K562 (cell line): ENCODE data around the gene SLC1A1. TPM values are rescaled to one million over a fixed set of nuclear protein-coding genes. Genes with fewer than 3 reads are reported as not detected.

Source experiments
- ATAC-seq: fragments of 200-7000 bp; cut with Tn5 transposase; 3 replicates; pipeline ENCODE4 v1.9.1; 2020; ENCODE audit warnings: moderate library complexity
- BruUV-seq: library from RNA; stranded (reverse); fragments of 400-500 nt; replicated peaks from 2 replicates; lab custom pipeline; 2021; lab: Mats Ljungman, UMichigan
- CTCF ChIA-PET: fragments of 300-600 bp; formaldehyde crosslinking; extraction: SDS; loops from one replicate; lab custom pipeline; 2021; ENCODE audit warnings: low intra/inter-chr PET ratio; lab: Yijun Ruan, JAX
- POLR2A ChIA-PET: fragments of 300-600, 350-650 bp; sonication (Branson Sonifier 250); formaldehyde crosslinking; extraction: SDS; loops from one replicate; lab custom pipeline; 2021; ENCODE audit warnings: antibody characterized with exemption, inconsistent platforms; lab: Yijun Ruan, JAX
- DNase-seq, 4 experiments: peaks; one replicate each; pipeline versions ENCODE4 v3.0.0 to v3.0.0-alpha.2; 2011 to 2018; ENCODE audit warnings: low spot score in 3 of 4, mixed read lengths in 3 of 4; ENCODE audit errors: extremely low read depth in 1 of 4
- FAIRE-seq: peaks from 2 replicates; lab custom pipeline; 2011; peaks lifted over from hg19 to GRCh38; lab: Jason Lieb, UNC
- H2AFZ ChIP-seq: 2 replicates; pipeline ENCODE4 v1.6.0; 2011; ENCODE audit warnings: low read depth, low read length, control low read depth, inconsistent platforms
- H3K27ac ChIP-seq: fragments of 200-600 bp; 3 replicates; pipeline ENCODE4 v1.8.0; 2011; ENCODE audit warnings: low read depth, mild to moderate bottlenecking, control low read depth, inconsistent platforms, low read length, moderate library complexity, mixed read lengths; ENCODE audit errors: extremely low read depth
- H3K27me3 ChIP-seq, 2 experiments: fragments of 300-600 bp in 1 of 2; 2 replicates in 1 of 2; 3 replicates in 1 of 2; pipeline versions ENCODE4 v1.6.0 to v1.8.0; 2011; ENCODE audit warnings: inconsistent platforms in 2 of 2, low read length in 2 of 2, mild to moderate bottlenecking in 1 of 2, mixed read lengths in 1 of 2, moderate library complexity in 1 of 2; ENCODE audit not compliant: control insufficient read depth in 2 of 2, insufficient read depth in 2 of 2
- H3K36me3 ChIP-seq: fragments of 300-600 bp; 3 replicates; pipeline ENCODE4 v1.8.0; 2011; ENCODE audit warnings: mild to moderate bottlenecking, low read length, inconsistent platforms; ENCODE audit not compliant: control insufficient read depth, insufficient read depth
- H3K4me1 ChIP-seq, 2 experiments: fragments of 200-600 bp in 1 of 2; replicated peaks in 1 of 2; 2 replicates in 1 of 2; 3 replicates in 1 of 2; pipeline versions ENCODE4 v1.5.1 to v1.8.0; 2011; ENCODE audit warnings: inconsistent platforms in 2 of 2, low read length in 2 of 2, mild to moderate bottlenecking in 1 of 2, mixed read lengths in 1 of 2, moderate library complexity in 1 of 2; ENCODE audit not compliant: control insufficient read depth in 2 of 2, insufficient read depth in 2 of 2
- H3K4me2 ChIP-seq: 2 replicates; pipeline ENCODE4 v1.6.1; 2011; ENCODE audit warnings: low read length, control low read depth, inconsistent platforms, mixed read lengths; ENCODE audit not compliant: insufficient read depth
- H3K4me3 ChIP-seq: fragments of 200-600 bp; sonication (generic), shearing (Covaris generic); 2 replicates; pipeline ENCODE4 v1.5.1; 2016; ENCODE audit warnings: control low read depth, inconsistent platforms
- H3K79me2 ChIP-seq: fragments of 200-600 bp; 3 replicates; pipeline ENCODE4 v1.8.0; 2011; ENCODE audit warnings: low read length, inconsistent platforms; ENCODE audit not compliant: control insufficient read depth, insufficient read depth
- H3K9ac ChIP-seq, 2 experiments: 2 replicates each; pipeline versions ENCODE4 v1.6.0 to v1.6.1; 2011; ENCODE audit warnings: low read depth in 2 of 2, low read length in 2 of 2, control low read depth in 1 of 2, inconsistent platforms in 1 of 2, mild to moderate bottlenecking in 1 of 2, mixed read lengths in 1 of 2; ENCODE audit not compliant: insufficient read depth in 1 of 2
- H3K9me1 ChIP-seq: one replicate; pipeline ENCODE4 v1.6.0; 2011; ENCODE audit warnings: inconsistent platforms, mild to moderate bottlenecking, low read length, moderate library complexity; ENCODE audit not compliant: control insufficient read depth, insufficient read depth
- H3K9me3 ChIP-seq: replicated peaks from 2 replicates; pipeline ENCODE4 v1.5.1; 2011; ENCODE audit warnings: low read depth, low read length, inconsistent platforms; ENCODE audit not compliant: control insufficient read depth, insufficient read depth
- H4K20me1 ChIP-seq: replicated peaks from 2 replicates; pipeline ENCODE4 v1.6.1; 2011; ENCODE audit warnings: low read length, inconsistent platforms, mixed read lengths; ENCODE audit not compliant: control insufficient read depth, insufficient read depth
- EHMT2 ChIP-seq: fragments of 450-650 bp; IDR thresholded peaks from 2 replicates; pipeline ENCODE4 v1.6.1; 2018; ENCODE audit warnings: antibody characterized with exemption
- TEAD2 ChIP-seq: fragments of 450-650 bp; IDR thresholded peaks from 2 replicates; pipeline ENCODE4 v1.6.1; 2016; ENCODE audit warnings: missing genetic modification characterization, control low read depth, missing compliant biosample characterization
- WGBS: fragments of 100-300 bp; shearing (Covaris generic); methylation state at CpG from one replicate; pipeline ENCODE4 v1.1.6; 2016; ENCODE audit warnings: low coverage, mixed read lengths; ENCODE audit not compliant: insufficient coverage; ENCODE audit errors: missing lambda C conversion rate; 5-methylcytosine and 5-hydroxymethylcytosine counted together
- in situ Hi-C: fragments of 300-500 bp; cut with MboI; formaldehyde crosslinking; loops from 4 replicates; pipeline ENCODE4 v1.15.0; 2018; ENCODE audit warnings: inconsistent platforms, mixed read lengths
- intact Hi-C: fragments of 100-400 bp; cut with micrococcal nuclease; formaldehyde crosslinking; loops from 2 replicates; pipeline ENCODE4 v1.14.2; 2022
- polyA plus RNA-seq, 8 experiments: library from polyadenylated mRNA; depleted of rRNA in 4 of 8; stranded (reverse) in 5 of 8; unstranded in 3 of 8; fragments of >200 nt; fragmentation: Nextera tagmentation in 2 of 8; fragmentation: Illumina TruSeq in 1 of 8; extraction: Ambion mirVana in 2 of 8; extraction: Trizol in 1 of 8; gene quantifications; 2 replicates each; pipeline versions ENCODE4 v1.2.1 to v1.2.3, GENCODE V29; 2011 to 2014; ENCODE audit warnings: inconsistent platforms in 1 of 8, missing spikeins in 1 of 8
- total RNA-seq, 7 experiments: library from RNA; depleted of rRNA in 6 of 7; stranded (reverse); fragments of >200 nt in 6 of 7; fragmentation: Illumina TruSeq in 2 of 7; extraction: Trizol in 2 of 7; gene quantifications; 2 replicates each; pipeline versions ENCODE4 v1.2.1 to v1.2.3, GENCODE V29; 2011 to 2021; ENCODE audit warnings: low replicate concordance in 1 of 7
- TF ChIP-seq, protein P1 (sequence below), 2 experiments: fragments of 450-650 bp; formaldehyde crosslinking in 1 of 2; IDR thresholded peaks; 2 replicates each; pipeline versions ENCODE4 v1.4.0 to v1.6.1; 2014 to 2020; ENCODE audit warnings: mild to moderate bottlenecking in 2 of 2, borderline replicate concordance in 1 of 2, low read depth in 1 of 2

SLC1A1 gene
- total and polyA plus RNA-seq, 9 of the 15 experiments (the other 6 are each of a cell fraction or from before 2014, with no cell fraction given) = 0.11 to 0.16 TPM; not detected in 7

GRCh38 chr9:4585135-4585534 is 94.9 kb downstream of the SLC1A1 start:
- DNase-seq = no peak
- no peak overlapping the region for H3K9ac ChIP-seq
- intact Hi-C loops = no loop called here
- no peak overlapping the region for H3K27ac ChIP-seq
- 0% methylated on average over 5 of the region's 5 CpGs for WGBS
- POLR2A ChIA-PET = no interaction called here
- H4K20me1 ChIP-seq = no peaks in the 10 kb centered on the region
- H3K9me3 ChIP-seq = no peaks in the 10 kb centered on the region
- no peaks in the 10 kb centered on the region for H3K79me2 ChIP-seq
- no peak for ATAC-seq
- FAIRE-seq = no peak
- BruUV-seq = no TSS peak
- TF ChIP-seq, protein P1, sequence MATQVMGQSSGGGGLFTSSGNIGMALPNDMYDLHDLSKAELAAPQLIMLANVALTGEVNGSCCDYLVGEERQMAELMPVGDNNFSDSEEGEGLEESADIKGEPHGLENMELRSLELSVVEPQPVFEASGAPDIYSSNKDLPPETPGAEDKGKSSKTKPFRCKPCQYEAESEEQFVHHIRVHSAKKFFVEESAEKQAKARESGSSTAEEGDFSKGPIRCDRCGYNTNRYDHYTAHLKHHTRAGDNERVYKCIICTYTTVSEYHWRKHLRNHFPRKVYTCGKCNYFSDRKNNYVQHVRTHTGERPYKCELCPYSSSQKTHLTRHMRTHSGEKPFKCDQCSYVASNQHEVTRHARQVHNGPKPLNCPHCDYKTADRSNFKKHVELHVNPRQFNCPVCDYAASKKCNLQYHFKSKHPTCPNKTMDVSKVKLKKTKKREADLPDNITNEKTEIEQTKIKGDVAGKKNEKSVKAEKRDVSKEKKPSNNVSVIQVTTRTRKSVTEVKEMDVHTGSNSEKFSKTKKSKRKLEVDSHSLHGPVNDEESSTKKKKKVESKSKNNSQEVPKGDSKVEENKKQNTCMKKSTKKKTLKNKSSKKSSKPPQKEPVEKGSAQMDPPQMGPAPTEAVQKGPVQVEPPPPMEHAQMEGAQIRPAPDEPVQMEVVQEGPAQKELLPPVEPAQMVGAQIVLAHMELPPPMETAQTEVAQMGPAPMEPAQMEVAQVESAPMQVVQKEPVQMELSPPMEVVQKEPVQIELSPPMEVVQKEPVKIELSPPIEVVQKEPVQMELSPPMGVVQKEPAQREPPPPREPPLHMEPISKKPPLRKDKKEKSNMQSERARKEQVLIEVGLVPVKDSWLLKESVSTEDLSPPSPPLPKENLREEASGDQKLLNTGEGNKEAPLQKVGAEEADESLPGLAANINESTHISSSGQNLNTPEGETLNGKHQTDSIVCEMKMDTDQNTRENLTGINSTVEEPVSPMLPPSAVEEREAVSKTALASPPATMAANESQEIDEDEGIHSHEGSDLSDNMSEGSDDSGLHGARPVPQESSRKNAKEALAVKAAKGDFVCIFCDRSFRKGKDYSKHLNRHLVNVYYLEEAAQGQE (IDR thresholded peaks at IDR 0.05; ENCODE audit: borderline replicate concordance) = peak; percentile 83
- TF ChIP-seq, protein P1 (CRISPR knock-in tag; IDR thresholded peaks at IDR 0.05; ENCODE audit: low read depth) = no peak
- TF ChIP-seq TEAD2 (tag) (no peak), EHMT2 (peak; percentile 57)
- H3K4me1 ChIP-seq = no peaks in the 10 kb centered on the region
- H3K4me3 ChIP-seq = no peak overlapping the region
- CTCF ChIA-PET = no interaction called here
- H3K9me1 ChIP-seq = no peaks in the 10 kb centered on the region
- H3K27me3 ChIP-seq = peaks cover 0 to 5% of the 10 kb centered on the region in 2 experiments; a peak in 1 of 5 replicates
- no peak overlapping the region for H3K4me2 ChIP-seq
- no peak overlapping the region for H2AFZ ChIP-seq
- no peaks in the 10 kb centered on the region for H3K36me3 ChIP-seq
- in situ Hi-C loops = no loop called here
